ENCODE measurements around the gene INSRR.

DNA sequence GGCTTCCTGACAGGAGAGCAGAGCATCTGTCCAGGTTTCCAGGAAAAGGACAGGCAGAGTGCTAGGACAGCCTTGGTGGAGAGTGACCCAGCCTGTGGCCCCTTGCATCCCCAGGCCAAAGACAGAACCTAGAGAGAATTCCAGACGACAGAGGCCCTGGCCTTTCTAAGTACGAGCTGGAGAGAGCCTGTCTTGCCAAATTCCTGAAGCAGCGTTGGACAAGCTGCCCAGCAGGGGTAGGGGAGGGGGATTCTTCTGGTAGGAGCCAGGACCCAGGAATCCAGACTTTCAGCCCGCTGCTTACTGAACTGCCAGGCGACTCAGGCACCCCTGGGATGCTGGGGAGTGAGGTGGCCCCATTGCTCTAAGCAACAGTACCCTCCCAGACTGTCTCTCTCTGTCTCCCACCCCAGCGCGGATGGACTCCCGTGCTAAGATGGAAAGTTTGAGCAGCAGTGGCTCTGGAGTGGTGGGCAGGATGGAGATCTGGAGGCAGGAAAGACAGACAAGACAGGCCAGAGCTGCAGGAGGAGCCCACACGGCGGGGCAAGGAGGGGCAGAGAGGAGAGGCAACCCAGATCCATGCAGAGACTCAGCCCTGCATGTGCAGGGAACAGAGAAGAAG lies 25.8 kb upstream of the INSRR start:
- TF ChIP-seq, protein P1, sequence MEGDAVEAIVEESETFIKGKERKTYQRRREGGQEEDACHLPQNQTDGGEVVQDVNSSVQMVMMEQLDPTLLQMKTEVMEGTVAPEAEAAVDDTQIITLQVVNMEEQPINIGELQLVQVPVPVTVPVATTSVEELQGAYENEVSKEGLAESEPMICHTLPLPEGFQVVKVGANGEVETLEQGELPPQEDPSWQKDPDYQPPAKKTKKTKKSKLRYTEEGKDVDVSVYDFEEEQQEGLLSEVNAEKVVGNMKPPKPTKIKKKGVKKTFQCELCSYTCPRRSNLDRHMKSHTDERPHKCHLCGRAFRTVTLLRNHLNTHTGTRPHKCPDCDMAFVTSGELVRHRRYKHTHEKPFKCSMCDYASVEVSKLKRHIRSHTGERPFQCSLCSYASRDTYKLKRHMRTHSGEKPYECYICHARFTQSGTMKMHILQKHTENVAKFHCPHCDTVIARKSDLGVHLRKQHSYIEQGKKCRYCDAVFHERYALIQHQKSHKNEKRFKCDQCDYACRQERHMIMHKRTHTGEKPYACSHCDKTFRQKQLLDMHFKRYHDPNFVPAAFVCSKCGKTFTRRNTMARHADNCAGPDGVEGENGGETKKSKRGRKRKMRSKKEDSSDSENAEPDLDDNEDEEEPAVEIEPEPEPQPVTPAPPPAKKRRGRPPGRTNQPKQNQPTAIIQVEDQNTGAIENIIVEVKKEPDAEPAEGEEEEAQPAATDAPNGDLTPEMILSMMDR (IDR thresholded peaks at IDR 0.05) = no peak
- no peak for TF ChIP-seq POLR2AphosphoS5 (IDR thresholded peaks at IDR 0.05; ENCODE audit: low read depth, low read length)
- TF ChIP-seq TCF7L2 (IDR thresholded peaks at IDR 0.05; ENCODE audit: low read depth, low read length) = no peak
- TF ChIP-seq, protein P2, sequence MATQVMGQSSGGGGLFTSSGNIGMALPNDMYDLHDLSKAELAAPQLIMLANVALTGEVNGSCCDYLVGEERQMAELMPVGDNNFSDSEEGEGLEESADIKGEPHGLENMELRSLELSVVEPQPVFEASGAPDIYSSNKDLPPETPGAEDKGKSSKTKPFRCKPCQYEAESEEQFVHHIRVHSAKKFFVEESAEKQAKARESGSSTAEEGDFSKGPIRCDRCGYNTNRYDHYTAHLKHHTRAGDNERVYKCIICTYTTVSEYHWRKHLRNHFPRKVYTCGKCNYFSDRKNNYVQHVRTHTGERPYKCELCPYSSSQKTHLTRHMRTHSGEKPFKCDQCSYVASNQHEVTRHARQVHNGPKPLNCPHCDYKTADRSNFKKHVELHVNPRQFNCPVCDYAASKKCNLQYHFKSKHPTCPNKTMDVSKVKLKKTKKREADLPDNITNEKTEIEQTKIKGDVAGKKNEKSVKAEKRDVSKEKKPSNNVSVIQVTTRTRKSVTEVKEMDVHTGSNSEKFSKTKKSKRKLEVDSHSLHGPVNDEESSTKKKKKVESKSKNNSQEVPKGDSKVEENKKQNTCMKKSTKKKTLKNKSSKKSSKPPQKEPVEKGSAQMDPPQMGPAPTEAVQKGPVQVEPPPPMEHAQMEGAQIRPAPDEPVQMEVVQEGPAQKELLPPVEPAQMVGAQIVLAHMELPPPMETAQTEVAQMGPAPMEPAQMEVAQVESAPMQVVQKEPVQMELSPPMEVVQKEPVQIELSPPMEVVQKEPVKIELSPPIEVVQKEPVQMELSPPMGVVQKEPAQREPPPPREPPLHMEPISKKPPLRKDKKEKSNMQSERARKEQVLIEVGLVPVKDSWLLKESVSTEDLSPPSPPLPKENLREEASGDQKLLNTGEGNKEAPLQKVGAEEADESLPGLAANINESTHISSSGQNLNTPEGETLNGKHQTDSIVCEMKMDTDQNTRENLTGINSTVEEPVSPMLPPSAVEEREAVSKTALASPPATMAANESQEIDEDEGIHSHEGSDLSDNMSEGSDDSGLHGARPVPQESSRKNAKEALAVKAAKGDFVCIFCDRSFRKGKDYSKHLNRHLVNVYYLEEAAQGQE (IDR thresholded peaks at IDR 0.05; ENCODE audit: insufficient read depth in 1 of 2, low read depth in 2 of 2, low read length in 1 of 2) = no peak
